Fibroblast of mammary gland (primary cell): Measurements from ENCODE around the gene ARHGAP26.
A peak's percentile ranks its signal among the peaks of the same experiment; 100 is the strongest.

Experiments used
- DNase-seq: peaks from one replicate; pipeline ENCODE4 v3.0.0-alpha.2; 2010; ENCODE audit warnings: low read depth
- H3K4me3 ChIP-seq: 2 replicates; pipeline ENCODE4 v1.5.1; 2011; ENCODE audit warnings: low read depth, mild to moderate bottlenecking, low read length, moderate library complexity; ENCODE audit not compliant: control insufficient read depth
- TF ChIP-seq, protein P1 (sequence below): conservative IDR thresholded peaks from 2 replicates; pipeline ENCODE4 v1.5.1; 2011; ENCODE audit warnings: low read depth, low read length, inconsistent platforms; ENCODE audit not compliant: control insufficient read depth, insufficient read depth

The ARHGAP26 gene

DNA sequence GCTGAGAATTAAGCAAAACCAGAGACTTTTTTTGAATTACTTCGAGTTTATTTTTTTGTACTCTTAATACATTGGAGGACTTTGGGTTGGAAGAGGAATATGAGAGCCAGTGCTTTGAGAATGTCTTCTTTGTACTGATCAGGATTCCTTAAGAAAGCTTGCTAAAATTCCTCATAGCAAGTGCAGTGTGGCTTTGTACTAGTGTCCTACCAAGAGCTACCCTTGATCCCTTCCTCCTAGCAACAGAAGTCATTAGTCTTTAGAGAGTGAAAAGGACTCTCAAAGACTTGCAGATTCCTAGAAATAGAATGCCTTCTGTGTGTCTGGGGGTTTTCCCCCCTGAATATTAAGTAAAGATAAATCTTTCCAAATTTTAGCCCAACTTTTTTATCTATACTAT is 276.1 kb downstream of the ARHGAP26 start:
- no peak for DNase-seq
- TF ChIP-seq, protein P1, sequence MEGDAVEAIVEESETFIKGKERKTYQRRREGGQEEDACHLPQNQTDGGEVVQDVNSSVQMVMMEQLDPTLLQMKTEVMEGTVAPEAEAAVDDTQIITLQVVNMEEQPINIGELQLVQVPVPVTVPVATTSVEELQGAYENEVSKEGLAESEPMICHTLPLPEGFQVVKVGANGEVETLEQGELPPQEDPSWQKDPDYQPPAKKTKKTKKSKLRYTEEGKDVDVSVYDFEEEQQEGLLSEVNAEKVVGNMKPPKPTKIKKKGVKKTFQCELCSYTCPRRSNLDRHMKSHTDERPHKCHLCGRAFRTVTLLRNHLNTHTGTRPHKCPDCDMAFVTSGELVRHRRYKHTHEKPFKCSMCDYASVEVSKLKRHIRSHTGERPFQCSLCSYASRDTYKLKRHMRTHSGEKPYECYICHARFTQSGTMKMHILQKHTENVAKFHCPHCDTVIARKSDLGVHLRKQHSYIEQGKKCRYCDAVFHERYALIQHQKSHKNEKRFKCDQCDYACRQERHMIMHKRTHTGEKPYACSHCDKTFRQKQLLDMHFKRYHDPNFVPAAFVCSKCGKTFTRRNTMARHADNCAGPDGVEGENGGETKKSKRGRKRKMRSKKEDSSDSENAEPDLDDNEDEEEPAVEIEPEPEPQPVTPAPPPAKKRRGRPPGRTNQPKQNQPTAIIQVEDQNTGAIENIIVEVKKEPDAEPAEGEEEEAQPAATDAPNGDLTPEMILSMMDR: no peak

GRCh38 chr5:143047091-143047490 is 276.9 kb downstream of the ARHGAP26 start:
- TF ChIP-seq, protein P1: no peak
- DNase-seq: no peak
- no peak overlapping the region for H3K4me3 ChIP-seq

More for the DNA sequence above, 276.1 kb downstream of the ARHGAP26 start:
- H3K4me3 ChIP-seq: no peak overlapping the region

DNA sequence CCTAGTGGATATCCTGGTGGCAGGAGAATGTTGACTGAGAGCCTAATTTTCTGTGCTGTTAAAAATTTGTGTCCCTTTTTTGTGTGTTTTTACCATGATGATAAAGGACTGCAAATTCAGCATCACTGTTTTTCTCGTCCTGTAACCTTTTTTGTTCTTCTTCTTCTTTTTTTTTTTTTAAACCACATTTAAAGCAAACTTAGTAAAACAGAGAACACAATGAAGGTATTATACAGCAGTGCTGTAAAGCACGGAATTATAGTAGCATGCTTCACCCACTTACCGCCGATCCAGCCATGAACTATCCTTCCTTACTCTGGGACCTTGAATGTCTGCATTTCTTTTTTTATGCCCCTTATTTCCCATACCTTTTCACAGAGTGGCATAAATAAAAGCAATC is 280.0 kb downstream of the ARHGAP26 start:
- DNase-seq: no peak
- no peak overlapping the region for H3K4me3 ChIP-seq
- TF ChIP-seq, protein P1: no peak

DNA sequence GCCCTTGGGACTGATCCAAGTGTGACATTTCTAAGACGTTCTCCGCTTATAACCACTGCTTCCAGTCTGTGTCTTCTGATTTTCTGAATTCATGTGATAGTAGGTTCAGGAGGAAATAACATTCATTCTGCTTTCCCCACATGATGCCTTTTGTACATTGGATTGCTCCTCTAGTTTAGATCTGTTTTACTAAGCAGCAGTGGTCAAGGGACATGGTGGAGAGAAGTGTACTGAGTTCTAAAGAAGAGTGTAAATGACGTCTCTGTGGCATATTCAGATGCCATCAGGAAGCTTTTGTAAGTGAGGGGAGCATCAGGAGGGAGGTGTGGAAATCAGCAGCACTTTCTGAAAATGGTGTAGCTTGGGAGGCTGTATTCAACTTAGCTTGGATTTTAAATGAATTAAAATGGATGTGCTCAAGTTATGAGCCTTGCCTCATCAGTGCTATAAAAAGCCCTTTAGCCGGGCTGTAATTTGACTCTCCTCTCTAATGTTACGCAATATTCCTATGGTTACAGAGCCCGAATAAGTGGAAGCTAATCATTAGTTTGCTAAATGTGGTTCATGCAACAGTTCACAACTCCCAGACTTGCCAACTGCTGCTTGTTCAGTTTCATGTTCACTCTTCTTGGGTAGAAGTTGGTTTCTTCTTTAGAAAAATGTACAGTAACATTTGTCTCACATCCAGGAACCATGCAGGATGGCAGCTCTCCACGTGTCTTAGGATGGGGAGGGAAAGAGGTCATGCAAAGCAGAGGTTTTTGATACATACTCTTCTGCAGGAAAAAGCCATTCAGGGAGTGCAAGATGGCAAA is 281.3 kb downstream of the ARHGAP26 start:
- peak; percentile 92 for DNase-seq
- TF ChIP-seq, protein P1: no peak
- no peak overlapping the region for H3K4me3 ChIP-seq

DNA sequence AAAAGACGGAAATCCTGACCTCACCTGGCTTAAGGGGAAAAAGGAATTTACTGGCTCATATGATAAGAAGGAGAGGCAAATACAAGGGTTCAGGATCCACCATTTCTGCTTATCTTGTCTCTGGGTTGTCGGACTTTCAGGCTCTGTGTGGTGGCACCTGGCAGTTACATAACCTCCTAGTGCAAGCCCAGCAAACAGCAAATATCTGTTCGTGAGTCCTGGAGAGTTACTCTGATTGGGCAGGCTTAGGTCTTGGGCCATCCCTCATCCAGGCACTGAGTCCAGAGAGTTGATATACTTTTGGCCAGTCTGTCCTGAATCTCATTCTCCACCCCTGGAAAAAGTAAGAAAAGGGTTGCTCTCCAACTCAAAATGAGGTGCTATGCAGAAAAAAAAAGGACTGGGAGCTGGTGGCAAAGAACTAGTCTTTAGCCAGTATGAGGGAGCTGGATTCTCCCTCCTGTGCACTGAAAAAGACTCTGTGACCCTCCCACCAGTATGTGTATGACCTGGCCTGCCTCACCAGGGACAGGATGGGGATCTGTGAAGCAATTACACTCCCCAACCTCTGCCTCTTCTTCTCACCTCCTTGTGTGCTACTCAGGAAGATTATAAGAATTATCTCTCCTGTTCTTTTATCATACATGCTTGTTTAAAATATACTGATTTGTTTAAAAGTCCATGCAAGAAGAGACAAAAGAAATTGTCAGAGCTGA is 282.9 kb downstream of the ARHGAP26 start:
- no peak for DNase-seq
- H3K4me3 ChIP-seq: no peak overlapping the region
- TF ChIP-seq, protein P1: no peak

GRCh38 chr5:143053780-143054179 is 283.6 kb downstream of the ARHGAP26 start:
- H3K4me3 ChIP-seq: no peak overlapping the region
- DNase-seq: no peak
- TF ChIP-seq, protein P1: no peak
